AG09319 (cell line): ENCODE data around the gene TRPM5.
A peak's percentile ranks its signal among the peaks of the same experiment; 100 is the strongest.

ENCODE experiments used
- DNase-seq: peaks from one replicate; pipeline ENCODE4 v3.0.0-alpha.2; 2010; ENCODE audit warnings: low read depth; ENCODE audit errors: extremely low read depth
- TF ChIP-seq, protein P1 (sequence below): IDR thresholded peaks from 2 replicates; pipeline ENCODE4 v1.5.1; 2011; ENCODE audit warnings: low read depth, mild to moderate bottlenecking, inconsistent platforms, low read length, moderate library complexity

TRPM5 gene

DNA sequence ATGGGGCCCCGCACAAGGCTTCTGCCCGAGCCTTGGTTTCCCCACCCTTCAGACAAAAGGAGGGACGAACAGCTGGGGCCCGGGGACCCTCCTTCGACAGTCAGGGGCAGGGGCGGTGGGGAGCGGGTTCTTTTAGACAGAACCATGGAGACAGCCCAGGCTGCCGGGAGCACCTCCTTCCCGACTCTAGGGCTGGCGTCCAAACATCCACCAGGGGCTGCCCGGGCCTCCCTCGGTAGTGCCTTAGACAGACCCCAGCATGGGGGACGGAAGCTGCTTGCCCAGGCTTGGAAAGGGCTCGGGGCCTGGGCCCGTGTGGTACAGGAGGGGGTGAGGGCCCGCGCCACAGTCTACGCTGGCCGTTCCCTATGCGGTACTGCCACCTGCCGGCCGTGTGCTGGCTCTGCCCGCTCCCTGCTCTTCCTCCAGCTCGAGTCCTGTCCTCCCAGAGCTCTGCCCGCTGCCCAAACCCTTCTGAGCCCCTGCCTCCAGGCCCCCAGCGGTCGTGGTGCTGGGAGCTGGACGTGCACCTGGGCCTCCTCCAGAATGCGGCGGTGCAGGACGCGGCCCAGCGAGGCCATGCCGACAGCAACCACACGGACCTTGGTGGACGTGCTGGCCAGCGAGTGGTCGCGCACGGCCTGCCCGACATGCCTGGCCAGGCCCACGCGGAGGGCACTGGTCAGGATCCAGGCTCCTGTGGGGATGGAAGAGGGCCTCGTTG lies 23.6 kb downstream of the TRPM5 start:
- TF ChIP-seq, protein P1, sequence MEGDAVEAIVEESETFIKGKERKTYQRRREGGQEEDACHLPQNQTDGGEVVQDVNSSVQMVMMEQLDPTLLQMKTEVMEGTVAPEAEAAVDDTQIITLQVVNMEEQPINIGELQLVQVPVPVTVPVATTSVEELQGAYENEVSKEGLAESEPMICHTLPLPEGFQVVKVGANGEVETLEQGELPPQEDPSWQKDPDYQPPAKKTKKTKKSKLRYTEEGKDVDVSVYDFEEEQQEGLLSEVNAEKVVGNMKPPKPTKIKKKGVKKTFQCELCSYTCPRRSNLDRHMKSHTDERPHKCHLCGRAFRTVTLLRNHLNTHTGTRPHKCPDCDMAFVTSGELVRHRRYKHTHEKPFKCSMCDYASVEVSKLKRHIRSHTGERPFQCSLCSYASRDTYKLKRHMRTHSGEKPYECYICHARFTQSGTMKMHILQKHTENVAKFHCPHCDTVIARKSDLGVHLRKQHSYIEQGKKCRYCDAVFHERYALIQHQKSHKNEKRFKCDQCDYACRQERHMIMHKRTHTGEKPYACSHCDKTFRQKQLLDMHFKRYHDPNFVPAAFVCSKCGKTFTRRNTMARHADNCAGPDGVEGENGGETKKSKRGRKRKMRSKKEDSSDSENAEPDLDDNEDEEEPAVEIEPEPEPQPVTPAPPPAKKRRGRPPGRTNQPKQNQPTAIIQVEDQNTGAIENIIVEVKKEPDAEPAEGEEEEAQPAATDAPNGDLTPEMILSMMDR, result peak; percentile 86
- peak; percentile 16 for DNase-seq

DNA sequence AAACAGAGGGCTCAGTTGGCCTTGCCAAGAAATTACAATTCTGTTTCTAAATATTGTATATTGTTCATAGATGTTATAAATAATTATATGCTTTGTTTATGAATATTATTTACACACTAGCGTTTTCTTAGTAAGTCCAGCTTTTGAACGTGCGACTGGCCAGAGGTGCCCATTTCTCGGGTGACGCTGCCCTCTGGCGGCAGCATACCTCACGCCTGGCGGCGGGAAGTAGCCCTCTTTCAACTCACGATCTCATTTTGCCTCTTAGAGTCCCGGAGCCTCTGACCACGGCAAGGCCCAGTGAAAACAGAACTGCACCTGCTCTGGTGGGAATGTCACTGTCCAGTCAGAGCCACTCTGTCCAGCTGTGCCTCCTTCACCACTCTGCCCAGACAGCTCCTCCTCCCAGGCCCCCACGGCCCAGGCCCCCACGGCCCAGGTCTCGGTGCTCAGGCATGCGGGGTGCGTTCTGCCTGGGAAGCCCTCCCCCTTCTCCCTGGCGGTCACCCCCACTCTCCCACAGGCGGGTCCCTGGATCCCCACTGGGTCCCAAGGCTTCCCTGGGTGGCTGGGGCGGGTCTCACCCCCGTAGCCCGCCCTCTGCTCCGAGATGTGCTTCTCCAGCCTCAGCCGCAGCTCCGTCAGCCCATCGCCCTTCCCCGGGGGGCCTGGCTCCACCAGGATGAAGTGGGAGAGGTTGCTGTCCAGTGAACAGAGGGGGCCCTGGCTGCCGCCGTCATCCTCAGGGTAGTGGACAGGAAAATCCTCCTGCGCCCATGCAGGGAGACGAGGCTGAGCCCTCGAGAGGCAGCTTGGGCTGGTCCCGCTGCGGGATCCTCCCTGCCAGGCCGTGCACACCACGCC lies 24.4 kb downstream of the TRPM5 start:
- peak; percentile 53 for DNase-seq
- TF ChIP-seq, protein P1, result peak; percentile 91

DNA sequence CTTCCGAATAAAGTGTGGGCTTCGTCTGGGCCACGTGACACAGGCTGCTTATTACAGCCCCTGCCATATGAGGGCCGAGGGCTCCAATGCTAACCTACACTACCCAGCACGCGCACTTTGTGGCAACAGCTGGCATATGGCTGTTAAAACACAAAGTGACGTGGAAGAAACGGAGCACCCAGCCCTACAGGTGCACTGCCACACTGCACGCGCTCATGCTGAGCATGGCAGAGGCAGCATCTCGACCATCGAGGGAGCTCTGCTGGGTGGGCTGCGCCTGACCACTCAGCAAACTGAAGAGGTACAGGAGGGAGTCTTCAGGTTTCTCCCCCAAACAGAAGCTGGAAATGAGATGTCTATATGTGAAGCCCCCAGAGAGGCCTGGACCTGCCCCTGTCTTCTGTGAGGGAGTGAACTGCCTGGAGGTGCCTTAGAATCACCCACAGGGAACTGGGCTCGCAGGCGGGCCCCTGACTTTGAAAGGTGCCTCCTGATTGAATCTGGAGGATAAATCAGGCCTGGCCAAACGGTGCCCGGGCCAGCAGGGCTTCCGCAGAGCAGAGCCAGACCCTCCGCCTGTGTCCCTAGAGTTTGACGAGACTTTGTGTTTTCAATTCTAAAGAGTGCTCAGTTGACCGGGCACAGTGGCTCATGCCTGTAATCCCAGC lies 25.5 kb downstream of the TRPM5 start:
- TF ChIP-seq, protein P1, result no peak

DNA sequence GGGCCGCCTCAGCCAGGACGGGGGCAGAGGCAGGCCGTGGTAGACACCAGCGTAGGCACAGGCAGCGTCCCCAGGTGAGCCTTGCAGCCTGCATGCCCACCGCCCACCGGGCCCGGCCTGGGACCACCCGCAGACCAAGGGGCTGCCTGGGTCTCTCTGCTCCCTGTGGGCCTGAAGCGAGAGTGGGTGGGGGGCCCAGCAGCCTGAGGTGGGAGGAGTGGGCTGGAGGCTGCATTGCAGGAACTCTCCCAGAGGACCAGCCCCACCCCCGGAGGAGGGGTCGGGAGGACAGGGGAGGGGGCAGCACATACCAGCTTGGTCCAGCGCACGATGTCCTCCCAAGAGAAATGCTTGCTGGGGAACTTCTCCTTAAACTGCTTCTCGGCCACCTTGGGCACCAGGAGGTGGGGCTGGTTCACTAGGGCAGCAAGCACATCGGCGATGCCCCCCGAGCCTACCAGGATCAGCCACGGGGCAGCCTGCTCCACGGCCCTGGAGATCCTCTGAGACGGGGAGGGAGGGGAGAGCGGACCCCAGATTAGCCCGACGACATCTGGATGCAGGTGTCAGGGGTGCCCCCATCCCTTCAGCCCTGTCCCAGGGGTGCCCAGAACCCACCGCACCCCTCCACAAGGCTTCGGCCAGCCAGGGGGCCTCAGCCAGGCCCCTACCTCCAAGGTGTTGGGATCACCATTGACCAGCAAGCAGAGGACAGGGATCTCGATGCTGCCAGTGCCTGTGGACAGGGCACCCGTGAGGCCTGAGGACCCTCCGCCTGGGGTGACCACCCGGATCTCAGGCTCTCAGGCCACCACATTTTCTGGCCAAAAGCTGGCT lies 26.2 kb downstream of the TRPM5 start:
- DNase-seq, result no peak
- TF ChIP-seq, protein P1, result no peak

More for the DNA sequence above, 25.5 kb downstream of the TRPM5 start:
- DNase-seq, result no peak

DNA sequence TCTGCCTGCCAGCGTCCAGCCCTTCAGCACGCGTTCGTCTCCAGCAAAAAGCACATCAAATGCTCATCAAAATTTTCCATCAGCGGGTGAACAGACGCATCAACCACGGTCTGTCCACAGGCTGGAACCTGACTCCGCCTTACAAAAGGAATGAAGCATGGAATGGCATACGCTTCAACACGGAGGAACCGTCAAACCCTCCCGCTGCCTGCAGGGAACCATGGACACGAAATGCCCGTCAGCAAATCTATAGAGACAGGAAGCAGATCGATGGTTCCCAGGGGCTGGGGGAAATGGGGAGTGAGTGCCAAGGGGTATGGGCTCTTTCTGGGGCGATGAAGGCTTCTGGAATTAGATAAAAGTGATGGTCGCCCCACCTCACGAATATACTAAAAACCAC lies 27.5 kb downstream of the TRPM5 start:
- no peak for DNase-seq
- TF ChIP-seq, protein P1, result no peak

DNA sequence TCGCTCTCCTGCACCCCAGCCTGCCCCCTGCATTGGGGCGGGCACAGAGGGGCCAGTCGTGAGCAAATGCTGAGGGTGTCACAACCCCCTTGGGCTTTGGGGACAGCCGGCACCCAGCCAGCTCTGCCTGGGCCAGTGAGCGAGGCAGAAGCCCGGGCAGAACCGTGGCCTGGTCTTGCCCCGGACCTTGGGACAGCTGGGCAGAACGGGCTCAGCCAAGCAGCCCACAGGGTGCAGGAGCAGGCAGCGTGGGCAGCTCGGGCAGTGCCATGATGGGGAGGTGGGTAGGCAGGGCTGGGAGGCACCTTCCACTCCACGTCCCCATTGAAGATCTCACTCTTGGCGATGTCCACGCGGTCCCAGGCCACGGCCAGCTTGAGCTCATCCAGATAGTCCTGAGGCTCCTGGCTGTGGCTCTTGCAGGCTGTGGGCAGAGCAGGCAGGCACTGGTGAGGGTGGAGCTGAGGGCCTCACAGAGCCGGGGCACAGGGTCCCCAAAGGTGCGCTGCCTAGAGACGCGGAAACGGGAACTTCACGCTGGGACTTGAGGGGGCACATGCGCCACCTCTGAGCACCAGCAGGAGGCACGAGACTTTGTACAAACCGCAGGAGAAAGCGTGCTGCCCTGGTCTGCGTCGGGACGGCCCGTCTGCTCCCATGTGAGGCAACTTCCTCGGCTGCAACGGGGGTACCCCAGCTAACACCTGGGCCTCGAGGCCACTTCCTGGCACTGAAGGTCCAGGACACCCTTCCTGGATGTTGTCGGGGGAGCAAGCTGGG lies 28.5 kb downstream of the TRPM5 start:
- TF ChIP-seq, protein P1, result no peak; the same call in 1 of the 2 replicates
- DNase-seq, result no peak
